ENCODE results near the gene ARHGEF16.

ARHGEF16 gene

DNA sequence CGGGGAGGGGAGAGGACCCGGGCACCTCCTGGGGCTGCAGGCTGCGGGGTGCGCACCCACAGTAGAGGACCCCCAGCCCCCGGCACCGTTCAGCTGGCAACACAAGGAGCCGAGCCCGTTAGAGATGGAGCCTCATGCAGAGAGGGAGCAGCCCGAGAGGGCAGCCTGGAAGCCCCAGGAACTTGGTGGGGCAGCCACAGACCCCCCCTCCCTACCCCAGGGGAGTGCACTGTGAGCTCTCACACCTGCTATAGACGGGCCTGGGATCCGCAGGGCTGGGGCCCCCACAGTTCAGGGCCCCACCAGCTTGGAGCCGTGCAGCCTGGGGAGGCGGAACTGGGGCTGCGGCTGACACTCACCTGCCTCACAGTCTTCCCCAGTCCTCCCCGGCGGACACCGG lies 47.0 kb downstream of the ARHGEF16 start:
- Histone ChIP-seq H3K36me3 (ENCODE audit: control insufficient read depth, insufficient read depth, low read length) (no peaks in the 10 kb centered on the region), H2AFZ (no peak overlapping the region), H3K27ac (no peak overlapping the region), H3K4me1 (no peaks in the 10 kb centered on the region), H3K4me2 (ENCODE audit: low read length) (no peak overlapping the region), H3K79me2 (no peaks in the 10 kb centered on the region), H3K9ac (no peak overlapping the region), H3K27me3 (ENCODE audit: control insufficient read depth, insufficient read depth, low read length) (no peaks in the 10 kb centered on the region), H3K9me3 (ENCODE audit: control insufficient read depth, low read length) (no peaks in the 10 kb centered on the region), H3K4me3 (ENCODE audit: low read depth, low read length) (no peak overlapping the region)
- TF ChIP-seq, protein P1, sequence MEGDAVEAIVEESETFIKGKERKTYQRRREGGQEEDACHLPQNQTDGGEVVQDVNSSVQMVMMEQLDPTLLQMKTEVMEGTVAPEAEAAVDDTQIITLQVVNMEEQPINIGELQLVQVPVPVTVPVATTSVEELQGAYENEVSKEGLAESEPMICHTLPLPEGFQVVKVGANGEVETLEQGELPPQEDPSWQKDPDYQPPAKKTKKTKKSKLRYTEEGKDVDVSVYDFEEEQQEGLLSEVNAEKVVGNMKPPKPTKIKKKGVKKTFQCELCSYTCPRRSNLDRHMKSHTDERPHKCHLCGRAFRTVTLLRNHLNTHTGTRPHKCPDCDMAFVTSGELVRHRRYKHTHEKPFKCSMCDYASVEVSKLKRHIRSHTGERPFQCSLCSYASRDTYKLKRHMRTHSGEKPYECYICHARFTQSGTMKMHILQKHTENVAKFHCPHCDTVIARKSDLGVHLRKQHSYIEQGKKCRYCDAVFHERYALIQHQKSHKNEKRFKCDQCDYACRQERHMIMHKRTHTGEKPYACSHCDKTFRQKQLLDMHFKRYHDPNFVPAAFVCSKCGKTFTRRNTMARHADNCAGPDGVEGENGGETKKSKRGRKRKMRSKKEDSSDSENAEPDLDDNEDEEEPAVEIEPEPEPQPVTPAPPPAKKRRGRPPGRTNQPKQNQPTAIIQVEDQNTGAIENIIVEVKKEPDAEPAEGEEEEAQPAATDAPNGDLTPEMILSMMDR (IDR thresholded peaks at IDR 0.05) = no peak

DNA sequence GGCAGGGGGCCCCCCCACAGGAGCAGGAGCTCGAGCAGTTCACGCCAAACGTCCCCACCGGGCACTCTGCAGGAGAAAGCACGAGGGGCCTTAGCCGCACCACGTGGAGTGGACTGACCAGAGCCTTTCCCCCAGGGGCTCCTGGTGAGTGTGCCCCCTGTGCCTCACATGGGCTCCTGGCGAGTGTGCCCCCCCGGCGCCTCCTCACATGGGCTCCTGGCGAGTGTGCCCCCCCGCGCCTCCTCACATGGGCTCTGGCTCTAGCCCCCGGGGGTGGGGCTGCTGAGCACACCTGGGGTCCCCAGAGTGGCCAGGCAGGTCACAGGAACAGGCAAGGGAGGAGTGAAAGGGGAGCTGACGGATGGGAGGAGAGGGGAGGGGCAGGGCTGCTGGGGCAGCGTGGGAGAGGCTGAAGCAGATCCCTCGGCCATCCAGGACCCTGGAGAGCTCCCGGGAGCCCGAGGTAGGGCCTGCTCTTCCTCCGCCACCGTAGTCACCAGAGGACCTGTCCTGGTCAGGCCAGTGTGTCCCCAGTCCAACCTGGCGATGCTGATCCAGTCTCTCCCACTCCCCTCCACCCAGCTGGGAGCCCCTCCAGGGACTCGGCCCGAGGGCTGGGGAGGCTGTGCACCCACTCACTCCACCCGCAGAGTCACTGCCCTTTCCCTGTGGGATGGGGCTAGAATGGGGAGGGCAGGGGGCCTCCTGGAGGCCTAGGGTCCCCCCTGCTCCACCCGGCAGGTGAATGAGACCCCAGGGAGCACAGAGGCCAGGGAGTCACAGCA lies 47.6 kb downstream of the ARHGEF16 start:
- H3K27ac ChIP-seq = no peak overlapping the region
- no peaks in the 10 kb centered on the region for H3K9me3 ChIP-seq (ENCODE audit: control insufficient read depth, low read length)
- no peaks in the 10 kb centered on the region for H3K27me3 ChIP-seq (ENCODE audit: control insufficient read depth, insufficient read depth, low read length)
- no peaks in the 10 kb centered on the region for H3K4me1 ChIP-seq
- H3K79me2 ChIP-seq = no peaks in the 10 kb centered on the region
- no peaks in the 10 kb centered on the region for H3K36me3 ChIP-seq (ENCODE audit: control insufficient read depth, insufficient read depth, low read length)
- H3K9ac ChIP-seq = no peak overlapping the region
- TF ChIP-seq, protein P1 (IDR thresholded peaks at IDR 0.05) = no peak
- H3K4me3 ChIP-seq (ENCODE audit: low read depth, low read length) = no peak overlapping the region
- no peak overlapping the region for H3K4me2 ChIP-seq (ENCODE audit: low read length)
- H2AFZ ChIP-seq = no peak overlapping the region

DNA sequence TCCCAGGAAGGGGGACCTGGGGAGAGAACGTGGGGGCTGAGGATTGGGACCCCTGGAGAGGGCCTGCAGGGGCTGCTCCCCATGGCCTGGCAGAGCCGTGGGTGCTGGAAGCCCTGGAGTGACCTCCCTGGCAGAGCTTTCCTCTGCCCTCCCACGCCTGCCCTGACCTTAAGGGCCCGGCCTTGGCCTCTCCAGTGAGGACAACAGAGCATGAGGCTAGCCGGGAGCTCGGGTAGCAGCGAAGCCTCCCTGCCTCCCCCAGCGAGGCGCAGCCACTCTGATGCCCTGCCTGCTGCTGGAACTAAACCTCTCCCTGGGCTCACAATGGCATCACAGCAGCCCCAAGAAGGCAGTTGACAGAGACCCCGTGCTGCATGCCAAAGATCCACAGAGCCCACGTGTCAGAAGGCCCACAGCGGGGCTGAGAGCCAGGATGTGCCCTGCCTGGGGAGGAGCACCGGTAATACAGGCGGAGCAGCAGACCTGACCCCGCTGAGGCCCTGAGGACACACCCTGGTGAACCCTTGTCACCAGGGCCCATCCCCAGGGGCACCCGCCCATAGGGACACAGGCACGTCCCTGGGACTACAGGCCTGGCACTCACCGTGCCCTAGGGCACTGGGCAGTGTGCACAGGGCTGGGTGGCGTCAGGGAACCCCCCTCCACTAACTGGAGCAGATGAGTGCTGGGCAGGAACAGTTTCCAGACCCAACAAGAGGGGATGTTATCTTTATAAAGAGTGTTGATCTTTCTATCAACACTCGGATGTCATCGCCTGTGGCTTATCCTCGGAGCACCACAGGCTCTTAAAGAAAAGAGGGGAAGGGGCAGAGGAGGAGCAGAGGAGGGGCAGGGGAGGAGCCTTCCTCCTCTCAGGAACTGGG lies 48.4 kb downstream of the ARHGEF16 start:
- H3K4me1 ChIP-seq = no peaks in the 10 kb centered on the region
- TF ChIP-seq, protein P1 (IDR thresholded peaks at IDR 0.05) = no peak
- H3K9ac ChIP-seq = no peak overlapping the region
- H2AFZ ChIP-seq = no peak overlapping the region
- H3K27me3 ChIP-seq (ENCODE audit: control insufficient read depth, insufficient read depth, low read length) = no peaks in the 10 kb centered on the region
- H3K4me3 ChIP-seq (ENCODE audit: low read depth, low read length) = no peak overlapping the region
- no peaks in the 10 kb centered on the region for H3K36me3 ChIP-seq (ENCODE audit: control insufficient read depth, insufficient read depth, low read length)
- H3K79me2 ChIP-seq = no peaks in the 10 kb centered on the region
- H3K9me3 ChIP-seq (ENCODE audit: control insufficient read depth, low read length) = no peaks in the 10 kb centered on the region
- H3K4me2 ChIP-seq (ENCODE audit: low read length) = no peak overlapping the region
- no peak overlapping the region for H3K27ac ChIP-seq

DNA sequence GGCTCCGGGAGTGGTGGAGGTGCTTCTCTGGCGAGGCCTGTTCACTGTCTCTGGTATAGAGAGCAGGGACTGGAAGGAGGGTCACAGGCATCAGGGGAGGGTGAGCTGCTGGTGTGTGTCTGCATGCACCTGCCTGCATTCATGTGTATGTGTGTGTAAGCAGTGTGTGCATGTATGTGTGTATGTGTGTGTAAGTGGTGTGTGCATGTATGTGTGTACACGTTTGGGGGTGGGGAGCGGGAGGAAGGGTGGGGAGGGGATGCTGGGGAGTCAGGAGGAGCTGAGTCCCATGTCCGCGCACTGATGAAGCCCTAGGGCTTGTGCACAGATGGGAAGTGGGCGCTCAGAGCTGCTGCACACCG lies 49.0 kb downstream of the ARHGEF16 start:
- TF ChIP-seq, protein P1 (IDR thresholded peaks at IDR 0.05) = no peak
- no peaks in the 10 kb centered on the region for H3K4me1 ChIP-seq
- H3K9ac ChIP-seq = no peak overlapping the region
- H3K27me3 ChIP-seq (ENCODE audit: control insufficient read depth, insufficient read depth, low read length) = no peaks in the 10 kb centered on the region
- H3K4me3 ChIP-seq (ENCODE audit: low read depth, low read length) = no peak overlapping the region
- no peak overlapping the region for H3K27ac ChIP-seq
- H3K9me3 ChIP-seq (ENCODE audit: control insufficient read depth, low read length) = no peaks in the 10 kb centered on the region
- H3K36me3 ChIP-seq (ENCODE audit: control insufficient read depth, insufficient read depth, low read length) = no peaks in the 10 kb centered on the region
- H3K4me2 ChIP-seq (ENCODE audit: low read length) = no peak overlapping the region
- H2AFZ ChIP-seq = no peak overlapping the region
- no peaks in the 10 kb centered on the region for H3K79me2 ChIP-seq
